OCI-LY3 (cell line): Measurements from ENCODE around the gene ESPL1.

Experiments used
- CTCF ChIP-seq: fragments of 200-600, 300-600 bp; sonication (generic); IDR thresholded peaks from 2 replicates; pipeline ENCODE4 v1.5.1; 2014; ENCODE audit warnings: antibody characterized with exemption, low read length, low read depth
- EZH2phosphoT487 ChIP-seq: fragments of 200-600 bp; shearing (Covaris generic); IDR thresholded peaks from 2 replicates; pipeline ENCODE4 v1.6.1; 2018; ENCODE audit warnings: antibody characterized with exemption, mixed run types, low read depth

DNA sequence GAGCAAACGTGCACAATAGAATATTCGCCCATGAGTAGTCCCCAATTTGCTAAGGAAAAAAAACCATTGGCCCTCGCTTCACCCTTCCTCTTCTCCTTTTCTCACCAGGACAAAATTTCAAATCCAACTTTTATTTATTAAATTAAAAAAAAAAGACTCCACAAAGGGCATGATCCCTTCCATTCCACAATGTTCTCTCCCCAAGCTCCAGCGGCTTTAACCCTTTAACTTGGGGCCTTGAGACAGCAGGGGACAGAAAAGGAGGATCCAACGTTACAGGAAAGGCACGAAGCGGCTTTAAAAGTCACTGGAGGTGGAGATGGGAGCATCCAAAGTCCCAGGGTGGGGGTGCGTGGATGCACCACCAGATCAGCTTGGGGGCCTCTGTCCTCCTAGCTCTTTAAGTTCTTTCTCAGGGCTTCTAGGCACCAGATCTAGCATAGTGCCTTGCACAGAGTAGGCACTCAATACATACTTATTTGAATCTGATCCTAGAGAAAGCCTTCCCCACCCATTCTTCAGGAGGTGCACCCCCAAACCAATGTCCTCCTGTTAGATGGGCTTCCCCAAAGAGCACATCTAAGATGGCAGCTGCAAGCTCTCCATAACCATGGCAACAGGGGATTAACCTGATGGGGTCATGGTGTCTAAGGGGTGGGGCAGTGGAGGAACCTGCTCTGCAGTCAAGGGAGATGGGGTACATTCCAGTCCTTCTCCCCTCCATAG, 58.5 kb downstream of the ESPL1 start:
- TF ChIP-seq EZH2phosphoT487 (no peak), CTCF (no peak)
